Measurements from ENCODE around the gene PEX14. TPM values are rescaled to one million over a fixed set of nuclear protein-coding genes. Genes with fewer than 3 reads are reported as not detected.

The PEX14 gene
- total RNA-seq, 1 donor from 2014 or later = 28.2 TPM

DNA sequence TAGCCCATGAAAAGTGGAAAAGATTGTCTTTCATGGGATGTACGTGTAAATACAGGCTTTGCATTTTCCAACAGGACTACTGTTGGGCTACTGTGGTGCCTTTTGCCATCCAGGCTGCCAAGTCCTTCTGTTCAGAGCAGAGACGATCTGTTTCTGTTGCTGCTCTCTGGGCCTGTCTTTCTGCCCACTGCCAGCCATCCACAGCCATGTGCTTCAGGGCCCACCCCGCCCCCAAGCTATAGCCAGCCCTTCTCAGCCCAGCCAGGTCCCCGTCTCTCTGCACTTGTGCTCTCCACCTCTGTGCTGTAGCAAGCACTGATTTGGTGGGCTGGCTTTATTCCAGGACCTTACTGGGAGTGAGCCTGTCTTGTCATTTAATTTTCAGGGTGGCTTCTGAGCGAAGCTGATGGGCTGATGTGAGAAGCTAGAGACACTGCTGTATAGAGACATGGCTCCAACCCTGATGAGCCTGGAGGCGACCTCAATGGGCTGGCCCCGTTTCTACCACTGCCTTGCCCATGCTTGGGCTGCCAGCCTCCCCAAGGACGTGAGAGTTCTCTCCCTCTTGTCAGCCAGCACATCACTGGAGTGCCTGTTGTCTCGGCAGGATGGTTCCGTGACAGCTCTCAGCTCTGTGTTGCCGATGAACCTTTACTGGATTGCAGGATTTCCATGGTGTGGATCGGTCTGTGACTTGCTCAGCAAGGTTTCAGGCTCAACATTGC is 137.8 kb downstream of the PEX14 start:
- DNase-seq (ENCODE audit: extremely low read depth, low read depth, low spot score) = no peak

DNA sequence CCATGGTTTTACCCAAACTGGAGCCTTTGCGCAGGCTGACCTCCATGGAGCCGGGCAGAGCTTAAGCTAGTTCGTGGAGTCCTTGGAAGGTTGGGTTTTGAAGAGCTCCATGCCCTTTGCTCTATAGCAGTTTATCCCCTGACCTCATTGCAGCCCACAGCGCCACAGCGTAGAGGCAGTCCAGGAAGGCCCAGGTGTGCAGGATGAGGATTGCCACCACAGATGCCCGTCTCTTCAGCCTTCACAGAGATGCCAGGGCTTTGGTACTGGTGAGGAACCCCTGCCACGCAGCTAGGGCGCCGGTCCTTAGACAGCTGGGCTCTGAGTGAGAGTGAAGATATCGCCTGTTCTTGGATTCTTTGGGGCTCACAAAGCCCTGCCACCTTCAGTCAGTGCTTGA is 138.6 kb downstream of the PEX14 start:
- no peak for DNase-seq (ENCODE audit: extremely low read depth, low read depth, low spot score)

DNA sequence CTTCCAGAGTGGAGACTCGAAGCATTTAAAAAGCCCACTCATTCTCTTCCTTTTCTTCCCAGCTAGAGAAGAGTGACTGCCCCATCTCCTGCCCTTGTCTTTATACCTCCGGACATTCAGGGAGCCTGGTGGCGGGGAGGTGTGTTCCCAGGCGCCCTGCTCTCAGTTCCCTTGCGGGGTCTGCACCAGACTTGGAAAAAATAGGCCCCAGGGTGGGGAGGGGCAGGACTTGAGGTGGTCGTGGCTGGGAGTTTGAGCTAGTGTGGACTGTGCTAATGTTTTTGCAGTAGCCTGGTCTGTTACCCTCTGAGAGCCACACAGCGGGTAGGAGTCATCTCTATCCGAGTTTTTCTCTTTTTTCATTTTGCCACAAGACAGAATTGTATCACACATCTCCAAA is 139.1 kb downstream of the PEX14 start:
- DNase-seq (ENCODE audit: extremely low read depth, low read depth, low spot score) = no peak

DNA sequence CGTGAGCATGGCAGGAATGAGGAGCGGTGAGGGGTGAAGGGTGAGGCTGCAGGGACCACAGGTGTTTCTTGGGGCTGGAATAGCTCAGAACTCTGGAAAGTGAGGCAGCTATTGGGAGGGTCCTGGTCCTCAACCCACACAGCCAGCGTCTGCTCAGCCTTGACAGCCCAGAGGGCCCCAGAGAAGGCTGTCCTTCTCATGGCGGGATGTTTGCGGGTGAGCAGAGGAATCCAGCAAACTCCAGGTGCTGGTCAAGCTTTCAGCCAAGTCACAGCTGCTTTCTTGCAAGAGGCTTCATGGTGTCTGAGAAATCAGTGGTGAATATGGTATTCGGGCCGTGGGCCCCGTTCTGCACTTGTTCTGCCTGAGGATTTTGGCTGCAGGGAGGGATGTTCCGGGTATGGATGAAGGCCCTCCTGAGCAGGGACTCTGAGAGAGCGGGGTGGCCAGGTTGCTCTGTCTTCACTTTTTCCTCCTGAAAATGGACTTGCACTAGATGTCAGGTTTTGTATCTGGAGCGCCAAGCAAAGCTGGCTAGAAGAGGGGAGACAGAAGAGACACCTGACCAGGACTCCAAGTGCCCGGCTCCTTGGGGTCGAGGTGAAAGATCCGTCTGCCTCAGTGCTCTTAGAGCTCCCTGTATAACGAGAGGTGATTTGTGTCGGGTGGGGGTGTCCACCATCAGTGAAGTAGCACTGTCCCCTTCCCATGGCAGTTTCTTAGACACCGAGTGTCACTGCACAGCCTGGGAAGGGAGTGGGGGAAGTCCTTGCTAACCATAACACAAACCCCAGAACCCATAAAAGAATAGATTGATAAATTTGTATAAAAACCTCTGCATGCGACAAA is 139.9 kb downstream of the PEX14 start:
- no peak for DNase-seq (ENCODE audit: extremely low read depth, low read depth, low spot score)

DNA sequence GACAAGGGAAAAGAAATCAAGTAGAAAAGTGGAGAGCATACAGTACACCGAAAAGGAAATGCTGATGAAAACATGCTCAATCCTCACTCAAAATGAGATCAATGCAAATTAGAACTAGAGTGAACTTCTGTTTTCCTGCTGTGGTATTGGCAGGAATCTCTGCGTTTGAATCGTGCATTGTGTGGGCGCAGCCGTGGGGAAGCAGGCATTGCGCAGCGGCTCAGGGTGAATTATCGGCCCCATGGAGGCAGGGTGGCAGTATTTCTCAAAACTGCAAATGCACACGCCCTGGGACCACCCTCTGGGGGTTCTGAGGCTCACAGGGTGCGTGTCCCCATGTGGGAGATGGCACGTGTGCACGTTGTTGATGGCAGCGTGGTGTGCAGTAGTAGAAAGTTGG is 140.6 kb downstream of the PEX14 start:
- DNase-seq (ENCODE audit: extremely low read depth, low read depth, low spot score) = no peak

DNA sequence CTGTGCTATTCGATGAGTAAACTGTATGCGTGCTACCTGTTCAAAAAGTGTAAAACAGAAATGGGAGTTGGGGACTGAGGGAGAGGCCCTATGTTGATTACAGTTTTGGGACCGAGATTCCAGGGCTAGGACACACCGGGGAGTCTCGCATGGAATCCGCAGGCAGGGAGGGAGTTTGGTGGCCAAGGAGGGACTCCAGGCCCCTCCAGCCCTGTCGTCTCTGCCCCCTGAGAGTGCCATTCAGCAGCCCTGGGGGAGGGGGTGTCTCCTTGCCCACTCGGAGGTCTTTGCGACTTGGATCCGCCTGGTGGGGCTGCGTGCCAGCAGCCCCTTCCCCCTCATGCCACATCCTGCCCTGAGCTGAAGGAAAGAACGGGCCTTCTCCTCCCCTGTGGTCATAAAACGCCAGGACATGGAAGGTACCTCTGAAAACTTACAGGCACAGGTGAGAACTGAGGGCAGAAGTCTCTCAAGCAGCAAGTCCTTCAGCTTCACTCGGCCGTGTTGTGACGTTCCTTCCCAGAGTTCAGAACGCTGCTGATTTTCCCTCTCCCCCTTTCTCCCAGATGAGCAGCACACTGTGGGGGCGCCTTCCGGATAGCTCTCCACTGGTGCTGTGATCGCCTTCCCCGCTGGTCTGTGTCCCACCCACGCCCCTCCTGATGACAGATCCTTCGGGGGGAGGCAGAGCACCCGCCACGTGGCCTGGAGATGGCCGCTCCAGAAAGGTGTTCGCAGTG is 141.4 kb downstream of the PEX14 start:
- no peak for DNase-seq (ENCODE audit: extremely low read depth, low read depth, low spot score)

DNA sequence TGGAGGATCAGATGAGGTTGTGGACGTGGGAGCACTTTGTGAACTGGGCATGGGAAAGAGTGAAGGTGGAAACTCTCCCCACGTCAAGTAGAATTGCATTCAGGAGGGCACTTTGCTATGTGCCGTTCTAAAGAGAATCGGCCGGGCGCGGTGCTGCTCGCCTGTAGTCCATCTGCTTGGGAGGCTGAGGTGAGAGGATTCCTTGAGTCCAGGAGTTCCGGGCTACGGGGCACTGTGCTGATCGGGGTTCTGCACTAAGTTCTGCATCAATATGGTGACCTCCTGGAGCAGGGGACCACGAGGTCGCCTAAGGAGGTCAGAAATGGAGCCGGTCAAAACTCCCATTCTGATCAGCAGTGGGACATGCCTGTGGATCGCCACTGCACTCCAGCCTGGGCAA is 141.9 kb downstream of the PEX14 start:
- DNase-seq (ENCODE audit: extremely low read depth, low read depth, low spot score) = no peak

DNA sequence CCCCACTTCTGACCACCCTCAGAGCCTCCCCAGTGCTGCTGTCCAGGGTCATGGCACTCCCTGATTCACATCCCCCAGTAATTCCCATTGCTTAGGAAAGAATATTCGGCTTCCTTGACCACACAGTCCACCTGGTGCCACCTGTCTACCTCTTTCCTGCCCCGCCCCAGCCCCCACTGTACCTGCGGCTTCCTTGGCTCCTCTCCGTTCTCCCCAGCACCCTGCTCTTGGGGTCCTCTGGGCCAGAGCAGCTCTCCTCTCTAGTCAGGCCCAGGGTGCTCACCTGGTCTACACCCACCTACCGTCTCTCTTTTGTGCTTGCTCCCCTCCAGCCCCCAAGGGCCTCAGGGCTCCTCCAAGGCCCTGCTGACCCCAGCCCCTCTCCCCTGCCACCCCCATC is 142.6 kb downstream of the PEX14 start:
- no peak for DNase-seq (ENCODE audit: extremely low read depth, low read depth, low spot score)

DNA sequence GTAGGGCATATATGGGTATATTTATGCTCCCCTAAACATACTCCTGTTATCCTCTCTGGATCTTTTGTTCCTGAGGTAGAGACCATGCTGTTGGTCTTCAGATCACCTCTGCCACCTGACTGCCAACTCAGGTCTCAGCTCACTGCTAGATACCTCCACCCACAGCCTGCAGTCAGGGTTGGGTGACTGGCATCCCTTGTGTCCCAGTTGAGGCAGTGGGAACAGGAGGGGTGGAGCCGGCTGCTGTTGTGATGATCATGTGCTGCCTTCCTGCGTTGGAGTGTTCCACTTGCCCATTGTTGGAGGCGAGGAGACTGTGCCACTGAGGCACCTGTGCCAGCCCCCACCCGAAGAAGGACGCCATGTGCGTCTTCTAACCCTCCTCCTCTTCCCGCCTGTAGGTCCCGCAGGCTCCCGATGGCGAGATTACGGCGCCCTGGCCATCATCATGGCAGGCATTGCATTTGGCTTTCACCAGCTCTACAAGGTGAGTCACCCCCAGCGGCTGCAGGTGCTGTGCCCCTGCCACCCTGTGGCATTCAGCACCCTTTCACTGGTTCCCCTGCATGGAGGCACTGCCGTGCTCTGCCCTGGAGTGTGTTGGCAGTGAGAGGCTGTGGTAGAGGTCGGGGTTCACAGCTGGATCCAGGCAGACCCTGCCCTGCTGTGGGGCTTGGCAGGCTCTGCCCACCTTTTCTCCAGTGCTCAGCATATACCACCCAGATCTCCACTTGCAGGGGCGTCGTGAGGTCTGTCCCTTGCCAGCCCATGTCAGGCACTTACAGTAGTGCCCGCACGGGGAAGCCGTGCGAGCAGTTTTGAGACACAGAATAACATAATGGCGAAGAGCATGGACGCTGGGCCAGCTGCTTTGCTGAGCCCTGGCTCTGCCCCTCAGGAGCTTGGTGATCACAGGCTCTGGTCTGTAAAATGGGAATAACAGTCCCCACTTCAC is 143.5 kb downstream of the PEX14 start:
- DNase-seq (ENCODE audit: extremely low read depth, low read depth, low spot score) = no peak

DNA sequence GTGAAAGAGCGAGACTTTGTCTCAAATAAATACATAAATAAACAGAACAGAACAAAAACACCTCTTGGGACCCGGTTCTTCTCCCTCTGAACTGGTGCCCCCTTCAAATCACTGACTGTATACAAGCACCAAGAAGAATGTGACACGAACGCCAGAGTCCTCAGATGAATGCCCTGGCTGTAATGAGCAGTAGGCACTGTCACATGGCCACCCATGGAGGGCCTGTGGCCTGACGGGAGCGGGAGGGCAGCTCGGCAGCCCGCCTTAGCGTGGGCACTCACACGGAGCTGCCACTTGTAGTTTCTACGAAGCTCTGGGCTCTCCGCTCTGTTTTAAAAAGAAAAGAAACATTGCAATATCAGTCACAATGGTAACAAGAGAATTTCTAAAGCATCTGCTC is 146.0 kb downstream of the PEX14 start:
- DNase-seq (ENCODE audit: extremely low read depth, low read depth, low spot score) = no peak

DNA sequence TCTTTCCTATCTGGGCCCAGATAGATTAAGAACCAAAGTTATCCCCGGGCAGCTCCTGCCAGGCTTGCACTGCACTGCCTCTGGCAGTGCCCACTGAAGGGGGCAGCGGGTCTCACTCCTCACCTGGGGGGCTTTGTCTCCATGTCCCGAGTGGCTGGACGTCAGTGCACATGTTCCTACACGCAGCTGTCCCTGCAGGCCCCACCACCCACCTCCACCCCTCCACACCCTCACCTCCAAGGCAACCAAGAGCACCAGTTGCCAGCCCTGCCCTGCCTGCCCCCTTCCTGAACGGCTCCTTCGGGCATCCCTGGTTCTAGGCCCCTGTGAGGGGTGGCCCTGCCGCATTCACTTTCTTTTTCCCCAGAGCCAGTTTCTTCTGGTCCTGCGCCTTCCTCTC is 147.2 kb downstream of the PEX14 start:
- DNase-seq (ENCODE audit: extremely low read depth, low read depth, low spot score) = no peak

DNA sequence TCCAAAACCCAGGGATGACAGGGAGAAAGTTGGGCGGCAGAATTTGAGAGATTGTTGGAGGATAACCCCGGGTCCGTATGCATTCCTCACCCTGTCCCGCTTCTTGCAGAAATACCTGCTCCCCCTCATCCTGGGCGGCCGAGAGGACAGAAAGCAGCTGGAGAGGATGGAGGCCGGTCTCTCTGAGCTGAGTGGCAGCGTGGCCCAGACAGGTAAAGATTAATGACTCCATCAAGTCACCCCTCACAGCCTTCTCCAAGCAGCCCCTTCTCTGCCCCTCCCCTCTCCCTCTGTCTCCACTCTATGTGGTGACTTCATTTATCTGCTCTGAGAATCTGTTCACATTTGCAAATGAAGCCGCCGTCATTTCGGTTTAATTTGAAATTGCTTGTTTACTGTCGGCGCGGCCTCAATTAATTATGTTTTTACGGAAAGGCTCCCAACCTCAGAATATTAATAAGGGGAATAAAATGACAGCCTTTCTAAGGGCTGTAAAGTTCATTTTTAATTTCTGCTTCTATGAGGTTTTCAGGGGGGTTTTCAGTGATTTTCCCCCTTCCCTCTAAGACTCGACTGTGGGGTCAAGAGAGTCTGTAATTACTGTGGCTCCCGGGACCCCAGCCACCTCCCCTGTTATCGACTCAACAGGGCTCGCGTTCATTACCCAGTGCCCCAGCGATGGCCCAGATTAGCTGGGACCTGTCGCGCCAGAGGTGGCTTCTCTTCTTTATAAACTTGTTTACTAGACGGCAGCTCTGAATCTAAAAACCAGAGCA is 148.3 kb downstream of the PEX14 start:
- no peak for DNase-seq (ENCODE audit: extremely low read depth, low read depth, low spot score)

DNA sequence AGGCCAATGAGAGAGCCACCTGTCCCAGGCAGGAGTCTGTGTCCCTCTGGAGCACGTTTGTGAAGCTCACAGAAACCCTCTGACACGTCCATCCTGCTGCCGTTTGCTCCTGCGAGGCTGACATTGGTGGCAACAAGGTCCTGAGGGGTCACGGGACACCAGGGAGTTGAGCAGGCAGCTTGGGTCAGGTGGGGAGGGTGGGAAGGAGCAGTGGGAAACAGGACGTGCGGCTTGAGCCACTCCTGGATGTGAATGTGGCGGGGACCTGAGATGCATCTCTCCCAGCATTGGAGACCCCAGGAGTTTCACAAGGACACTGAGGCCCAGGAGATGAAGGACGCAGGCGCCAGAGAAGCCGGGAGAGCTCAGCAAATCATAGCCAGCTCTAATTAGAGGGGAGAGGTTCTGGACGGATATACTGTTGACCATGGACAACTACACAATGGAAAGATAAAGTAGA is 149.0 kb downstream of the PEX14 start:
- no peak for DNase-seq (ENCODE audit: extremely low read depth, low read depth, low spot score)

DNA sequence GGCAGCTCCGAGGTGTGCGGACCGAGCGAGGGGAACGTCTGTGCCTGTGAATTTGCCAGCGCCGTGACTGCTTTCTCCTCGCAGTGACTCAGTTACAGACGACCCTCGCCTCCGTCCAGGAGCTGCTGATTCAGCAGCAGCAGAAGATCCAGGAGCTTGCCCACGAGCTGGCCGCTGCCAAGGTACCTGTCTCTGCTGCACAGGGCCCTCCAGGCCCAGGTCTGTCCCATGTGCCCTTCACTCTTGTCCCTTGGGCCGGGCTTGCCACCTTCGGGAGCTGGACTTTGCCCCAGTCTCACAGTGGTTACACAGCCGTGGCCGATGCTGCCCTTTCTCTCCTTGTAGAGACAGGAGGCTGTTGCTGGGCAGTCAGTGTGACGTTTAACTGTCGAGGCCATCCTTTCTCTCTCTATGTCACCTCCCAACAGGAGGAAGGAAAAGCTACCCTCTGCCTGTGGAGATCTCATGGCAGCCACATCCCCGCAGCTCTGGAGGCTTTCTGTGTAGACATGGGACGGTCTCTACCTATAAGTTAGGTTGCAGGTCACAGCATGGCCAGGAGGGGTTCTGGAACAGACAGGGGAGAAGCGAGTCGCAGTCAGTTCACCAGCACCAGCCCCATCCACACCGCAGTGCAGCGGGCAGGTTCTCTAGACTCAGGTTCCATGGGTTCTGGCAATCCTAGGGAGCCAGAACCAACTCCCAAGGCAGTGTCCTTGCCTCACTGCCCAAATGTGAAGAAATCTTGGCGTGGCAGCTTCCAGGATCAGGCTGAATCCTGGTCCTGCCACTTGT is 149.7 kb downstream of the PEX14 start:
- no peak for DNase-seq (ENCODE audit: extremely low read depth, low read depth, low spot score)

DNA sequence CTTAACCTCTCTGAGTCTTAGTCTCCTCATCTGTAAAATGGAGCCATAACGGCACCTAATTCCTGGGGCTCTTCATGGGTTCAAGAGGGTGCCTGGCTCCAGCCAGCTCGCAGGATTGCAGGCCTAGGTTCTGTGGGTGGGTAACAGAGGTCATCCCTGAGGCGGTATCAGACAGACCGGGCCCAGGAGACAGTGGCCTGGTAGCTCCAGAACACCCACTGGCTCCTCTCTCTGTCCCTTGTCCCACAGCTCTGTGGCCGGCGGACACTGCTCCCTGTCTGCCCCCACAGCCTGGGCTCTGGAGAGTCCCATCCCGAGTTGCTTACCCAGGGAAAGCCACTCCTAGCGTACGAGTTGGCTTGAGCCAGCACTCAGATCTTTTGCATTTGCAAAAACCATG is 150.3 kb downstream of the PEX14 start:
- no peak for DNase-seq (ENCODE audit: extremely low read depth, low read depth, low spot score)

DNA sequence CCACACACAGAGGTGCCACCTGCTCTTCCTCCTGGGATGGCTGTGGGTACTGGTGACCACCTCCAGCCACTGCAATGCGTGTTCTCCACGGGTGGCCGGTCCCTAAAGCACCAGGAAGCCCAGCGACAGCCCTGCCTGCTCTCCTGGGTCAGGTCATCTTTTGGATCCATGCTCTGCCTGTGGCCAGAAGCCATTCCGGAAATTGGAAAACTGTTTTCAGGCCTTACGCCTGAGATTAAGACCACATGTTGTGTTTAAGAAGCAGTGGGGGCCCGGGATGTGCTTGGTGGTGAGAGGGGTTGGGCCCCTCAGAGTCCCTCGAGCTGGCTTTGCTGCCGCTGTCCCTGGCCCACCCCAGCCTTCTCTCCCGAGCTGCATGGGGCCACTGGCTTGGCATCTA is 150.8 kb downstream of the PEX14 start:
- DNase-seq (ENCODE audit: extremely low read depth, low read depth, low spot score) = no peak

DNA sequence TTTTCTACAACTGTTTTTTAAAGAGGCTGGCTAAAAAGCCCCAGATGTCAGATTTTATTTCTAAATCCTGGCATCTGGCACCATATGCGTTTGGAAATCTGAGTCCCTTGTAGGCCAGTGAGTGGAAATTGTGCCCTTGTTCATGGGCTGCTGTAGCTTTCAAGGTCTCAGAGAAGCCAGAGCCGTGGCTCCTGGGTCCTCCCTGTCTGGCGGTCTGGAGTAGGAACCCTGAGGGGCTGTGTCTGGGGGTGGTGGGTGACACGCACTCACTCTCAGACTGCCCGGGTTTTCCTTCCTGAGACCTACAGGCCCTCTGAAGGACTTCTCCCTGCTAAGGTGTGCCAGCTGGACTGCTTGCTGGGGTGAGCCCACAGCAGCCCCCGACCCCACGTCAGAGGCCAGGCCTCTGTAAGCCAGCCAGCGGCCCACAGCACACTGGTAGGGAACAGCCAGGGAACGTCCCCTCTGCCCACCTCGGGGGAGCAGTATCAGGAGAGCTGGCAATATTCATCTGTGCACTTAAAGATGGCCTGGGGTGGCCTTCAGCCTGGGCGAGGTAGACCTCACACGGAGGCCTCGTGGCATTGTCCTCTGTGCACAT is 151.5 kb downstream of the PEX14 start:
- DNase-seq (ENCODE audit: extremely low read depth, low read depth, low spot score) = no peak

DNA sequence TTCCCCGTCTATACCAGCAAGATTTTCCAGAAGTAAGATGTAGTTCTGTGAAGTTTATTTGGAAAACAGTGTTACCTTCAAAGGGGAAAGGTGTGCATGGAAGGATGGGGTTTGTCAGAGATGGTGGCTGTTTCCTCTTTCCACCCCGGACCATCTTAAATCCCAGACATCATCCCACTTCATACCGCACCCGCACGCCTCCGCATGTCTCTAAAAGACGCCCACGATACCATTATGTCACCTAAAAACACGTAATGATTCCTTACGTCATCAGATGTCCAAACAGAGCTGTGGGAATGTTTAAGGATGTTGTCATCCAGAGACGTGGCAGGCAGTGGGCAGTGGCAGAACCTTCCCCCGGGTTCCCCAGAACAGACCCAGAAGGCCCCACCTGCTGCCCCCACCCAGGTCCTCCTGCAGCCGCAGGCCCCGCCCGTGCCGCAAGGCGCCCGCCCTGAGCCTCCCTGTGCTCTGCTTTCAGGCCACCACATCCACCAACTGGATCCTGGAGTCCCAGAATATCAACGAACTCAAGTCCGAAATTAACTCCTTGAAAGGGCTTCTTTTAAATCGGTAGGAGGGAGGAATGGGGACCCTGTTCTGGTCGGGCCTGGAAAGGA is 152.2 kb downstream of the PEX14 start:
- no peak for DNase-seq (ENCODE audit: extremely low read depth, low read depth, low spot score)
